ENCODE results near the gene SPEF1. TPM values are rescaled to one million over a fixed set of nuclear protein-coding genes. Genes with fewer than 3 reads are reported as not detected.

SPEF1 gene
- total RNA-seq, 2 donors from 2014 or later, result not detected

- DNase-seq, result no peak
- intact Hi-C loops (cut with DNase I), result no loop called here
These were observed 21.4 kb downstream of the SPEF1 start for GRCh38 chr20:3759884-3760283.

DNA sequence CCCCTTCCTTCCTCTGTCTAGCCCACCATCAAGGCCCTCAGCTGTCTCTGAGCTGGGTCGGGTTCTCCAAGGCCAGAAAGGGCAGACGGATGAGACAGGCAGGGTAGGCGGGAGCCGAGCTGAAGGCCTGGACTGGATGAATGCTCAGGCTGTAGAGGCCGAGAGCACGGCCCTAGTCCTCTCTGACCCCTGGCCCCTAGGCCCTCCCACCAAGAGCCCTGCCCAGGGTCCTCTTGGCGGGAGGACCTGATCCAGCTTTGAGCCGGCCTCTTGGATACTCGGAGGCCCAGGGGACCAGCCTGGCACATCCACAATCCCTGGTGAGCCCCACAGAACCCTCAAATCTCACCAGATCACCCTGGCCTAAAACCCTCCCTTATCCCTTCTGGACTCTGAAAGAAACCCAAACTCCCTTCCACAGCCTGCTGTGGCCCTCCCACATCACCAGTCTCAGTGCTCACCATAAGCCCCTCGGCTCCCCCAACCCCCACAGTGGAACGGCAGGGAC, 21.9 kb downstream of the SPEF1 start:
- no peak overlapping the region for H3K4me3 ChIP-seq

More at GRCh38 chr20:3759884-3760283, 21.4 kb downstream of the SPEF1 start:
- Histone ChIP-seq H3K9ac (ENCODE audit: low read depth in 2 of 2, low read length in 2 of 2) (no peak overlapping the region), H3K27ac (no peak overlapping the region), H3K27me3 (no peaks in the 10 kb centered on the region), H3K4me1 (no peaks in the 10 kb centered on the region), H3K36me3 (no peaks in the 10 kb centered on the region), H3K9me3 (no peaks in the 10 kb centered on the region), H3K4me3 (no peak overlapping the region)
- TF ChIP-seq CTCF (IDR thresholded peaks at IDR 0.05), result no peak

GRCh38 chr20:3758566-3758965, 22.7 kb downstream of the SPEF1 start:
- intact Hi-C loops (cut with DNase I), result no loop called here
- no peaks in the 10 kb centered on the region for H3K9me3 ChIP-seq
- no peak overlapping the region for H3K27ac ChIP-seq
- no peak overlapping the region for H3K9ac ChIP-seq (ENCODE audit: low read depth in 2 of 2, low read length in 2 of 2)
- TF ChIP-seq CTCF (IDR thresholded peaks at IDR 0.05), result no peak
- no peaks in the 10 kb centered on the region for H3K36me3 ChIP-seq
- no peak overlapping the region for H3K4me3 ChIP-seq
- H3K27me3 ChIP-seq, result no peaks in the 10 kb centered on the region
- no peak for DNase-seq
- no peaks in the 10 kb centered on the region for H3K4me1 ChIP-seq

More for the DNA sequence above, 21.9 kb downstream of the SPEF1 start:
- H3K27me3 ChIP-seq, result no peaks in the 10 kb centered on the region
- no peak for TF ChIP-seq CTCF (IDR thresholded peaks at IDR 0.05)
- H3K9me3 ChIP-seq, result no peaks in the 10 kb centered on the region
- DNase-seq, result no peak
- no peaks in the 10 kb centered on the region for H3K4me1 ChIP-seq
- H3K27ac ChIP-seq, result no peak overlapping the region
- H3K36me3 ChIP-seq, result no peaks in the 10 kb centered on the region
- intact Hi-C loops (cut with DNase I), result no loop called here
- H3K9ac ChIP-seq (ENCODE audit: low read depth in 2 of 2, low read length in 2 of 2), result no peak overlapping the region

DNA sequence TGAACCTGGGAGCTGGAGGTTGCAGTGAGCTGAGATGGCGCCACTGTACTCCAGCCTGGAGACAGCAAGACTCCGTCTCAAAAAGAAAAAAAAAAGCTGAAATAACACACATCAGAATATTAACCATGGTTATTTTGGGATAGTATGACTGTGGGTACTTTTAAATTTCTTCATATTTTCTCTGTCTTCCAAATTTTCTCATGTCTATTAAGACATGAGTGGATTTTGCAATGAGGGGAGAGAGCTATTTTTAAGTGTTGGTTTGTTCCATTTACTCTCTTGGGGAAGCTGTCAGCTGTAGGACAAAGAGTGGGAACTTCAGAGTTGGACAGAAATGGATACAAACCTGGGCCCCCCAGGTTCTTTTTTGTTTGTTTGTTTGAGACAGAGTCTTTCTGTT, 24.0 kb downstream of the SPEF1 start:
- DNase-seq, result no peak
- H3K9me3 ChIP-seq, result no peaks in the 10 kb centered on the region
- H3K27ac ChIP-seq, result no peak overlapping the region
- no peaks in the 10 kb centered on the region for H3K36me3 ChIP-seq
- no peaks in the 10 kb centered on the region for H3K4me1 ChIP-seq
- no peak overlapping the region for H3K9ac ChIP-seq (ENCODE audit: low read depth in 2 of 2, low read length in 2 of 2)
- H3K27me3 ChIP-seq, result no peaks in the 10 kb centered on the region
- H3K4me3 ChIP-seq, result no peak overlapping the region
- intact Hi-C loops (cut with DNase I), result no loop called here
- no peak for TF ChIP-seq CTCF (IDR thresholded peaks at IDR 0.05)

- intact Hi-C loops (cut with DNase I), result no loop called here
- Histone ChIP-seq H3K9ac (ENCODE audit: low read depth in 2 of 2, low read length in 2 of 2) (no peak overlapping the region), H3K27ac (no peak overlapping the region), H3K36me3 (no peaks in the 10 kb centered on the region), H3K4me1 (no peaks in the 10 kb centered on the region), H3K9me3 (no peaks in the 10 kb centered on the region), H3K27me3 (peaks cover 3% of the 10 kb centered on the region), H3K4me3 (no peak overlapping the region)
- no peak for TF ChIP-seq CTCF (IDR thresholded peaks at IDR 0.05)
- DNase-seq, result no peak
These were observed 25.3 kb downstream of the SPEF1 start for GRCh38 chr20:3755814-3756480.

All from colonic mucosa (tissue), 4 donors.